ENCODE data around the gene SLC2A10. TPM values are rescaled to one million over a fixed set of nuclear protein-coding genes. Genes with fewer than 3 reads are reported as not detected.
"Not testable (repeated sequence)": the region's sequence is repeated elsewhere in the genome, so short reads cannot be mapped to it uniquely, and the experiment has no call there.

The SLC2A10 gene
- total RNA-seq, 1 donor, result 44.2 TPM

DNA sequence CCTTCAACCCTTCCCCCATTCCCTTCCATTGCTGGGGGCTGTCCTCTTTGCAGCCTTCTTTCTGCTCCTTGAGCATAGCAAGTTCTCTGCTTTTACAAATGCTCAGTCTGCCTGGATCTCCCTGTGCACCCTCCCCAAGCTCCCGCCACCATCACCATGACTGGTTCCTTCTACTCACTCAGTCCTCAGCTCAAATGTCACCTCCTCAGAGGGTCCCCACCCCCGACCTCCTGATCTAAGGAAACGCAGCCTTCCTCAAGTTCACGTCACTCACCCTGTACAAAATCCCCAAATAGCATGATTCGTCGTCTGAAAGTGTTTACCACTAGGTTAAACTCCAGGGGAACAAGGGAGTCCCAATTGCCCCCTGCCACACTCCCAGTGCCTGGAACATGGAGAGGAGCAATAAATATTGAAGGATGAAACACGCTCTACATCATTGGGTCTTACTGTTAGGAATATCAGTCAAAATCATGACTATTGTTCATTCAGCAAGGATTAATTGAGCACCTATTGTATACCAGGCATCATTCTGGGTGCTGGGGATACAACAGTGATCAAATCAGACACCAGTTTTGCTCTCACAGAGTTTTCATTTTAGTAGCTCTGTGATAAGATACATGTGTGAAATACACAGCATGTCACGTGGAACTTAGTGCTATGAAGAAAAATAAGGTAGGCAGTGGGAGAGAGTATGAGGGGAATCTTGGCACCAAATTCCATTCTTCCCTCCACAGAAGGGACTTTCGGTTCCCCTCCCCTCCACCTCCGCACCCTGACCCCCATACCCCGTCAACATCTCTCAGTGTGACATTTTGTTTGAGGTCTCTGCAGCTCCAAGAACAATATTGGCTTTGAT lies 35.8 kb upstream of the SLC2A10 start:
- Histone ChIP-seq H3K79me2 (ENCODE audit: insufficient read depth, low read length) (no peaks in the 10 kb centered on the region), H2AFZ (ENCODE audit: low read length) (no peak overlapping the region), H3K9me3 (ENCODE audit: low read depth, low read length) (no peaks in the 10 kb centered on the region), H3K4me3 (ENCODE audit: insufficient read depth, low read length) (no peak overlapping the region), H3K27ac (ENCODE audit: low read depth, low read length) (no peak overlapping the region), H4K20me1 (ENCODE audit: insufficient read depth, low read length) (no peaks in the 10 kb centered on the region), H3K36me3 (ENCODE audit: insufficient read depth, low read length) (no peaks in the 10 kb centered on the region), H3K4me2 (ENCODE audit: insufficient read depth, low read length) (no peak overlapping the region), H3K27me3 (ENCODE audit: insufficient read depth, low read length) (no peaks in the 10 kb centered on the region), H3K4me1 (ENCODE audit: insufficient read depth, low read length) (no peaks in the 10 kb centered on the region)
- DNase-seq (ENCODE audit: insufficient read length, low spot score, missing footprints), result peak; percentile 23
- TF ChIP-seq CTCF (IDR thresholded peaks at IDR 0.05; ENCODE audit: extremely low read depth, low read depth, low read length), result no peak

GRCh38 chr20:46674253-46675083 lies 35.0 kb upstream of the SLC2A10 start:
- no peak overlapping the region for H3K27ac ChIP-seq (ENCODE audit: low read depth, low read length)
- H3K4me2 ChIP-seq (ENCODE audit: insufficient read depth, low read length), result no peak overlapping the region
- TF ChIP-seq CTCF (IDR thresholded peaks at IDR 0.05; ENCODE audit: extremely low read depth, low read depth, low read length), result no peak
- no peaks in the 10 kb centered on the region for H4K20me1 ChIP-seq (ENCODE audit: insufficient read depth, low read length)
- H2AFZ ChIP-seq (ENCODE audit: low read length), result no peak overlapping the region
- no peaks in the 10 kb centered on the region for H3K9me3 ChIP-seq (ENCODE audit: low read depth, low read length)
- peak; percentile 15 for DNase-seq (ENCODE audit: insufficient read length, low spot score, missing footprints)
- no peaks in the 10 kb centered on the region for H3K79me2 ChIP-seq (ENCODE audit: insufficient read depth, low read length)
- H3K27me3 ChIP-seq (ENCODE audit: insufficient read depth, low read length), result no peaks in the 10 kb centered on the region
- H3K36me3 ChIP-seq (ENCODE audit: insufficient read depth, low read length), result no peaks in the 10 kb centered on the region
- no peaks in the 10 kb centered on the region for H3K4me1 ChIP-seq (ENCODE audit: insufficient read depth, low read length)
- no peak overlapping the region for H3K4me3 ChIP-seq (ENCODE audit: insufficient read depth, low read length)

DNA sequence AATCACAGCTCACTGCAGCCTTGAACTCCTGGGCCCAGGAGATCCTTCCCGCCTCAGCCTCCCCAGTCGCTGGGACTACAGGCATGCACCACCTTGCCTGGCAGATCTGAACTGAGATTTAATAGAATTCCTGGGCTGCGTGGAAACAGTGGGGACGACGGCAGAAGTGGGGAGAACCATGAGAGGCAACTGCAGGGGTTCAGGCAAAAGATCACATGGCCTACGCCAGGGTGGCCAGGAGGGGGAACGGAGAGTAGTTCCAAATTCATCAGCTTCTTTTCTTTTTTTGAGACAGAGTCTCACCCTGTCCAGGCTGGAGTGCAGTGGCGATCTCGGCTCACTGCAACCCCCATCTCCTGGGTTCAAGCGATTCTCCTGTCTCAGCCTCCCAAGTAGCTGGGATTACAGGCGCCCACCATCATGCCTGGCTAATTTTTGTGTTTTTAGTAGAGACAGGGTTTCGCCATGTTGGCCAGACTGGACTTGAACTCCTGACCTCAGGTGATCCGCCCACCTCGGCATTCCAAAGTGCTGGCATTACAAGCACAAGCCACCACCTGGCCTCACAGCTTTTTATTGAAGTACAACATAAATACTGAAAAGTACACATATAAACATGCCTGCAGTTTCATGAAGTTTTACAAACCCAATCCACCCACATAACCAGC lies 32.7 kb upstream of the SLC2A10 start:
- H3K4me2 ChIP-seq (ENCODE audit: insufficient read depth, low read length); H3K36me3 ChIP-seq (ENCODE audit: insufficient read depth, low read length); H3K4me3 ChIP-seq (ENCODE audit: insufficient read depth, low read length); H3K9me3 ChIP-seq (ENCODE audit: low read depth, low read length); H2AFZ ChIP-seq (ENCODE audit: low read length); H3K27ac ChIP-seq (ENCODE audit: low read depth, low read length); H3K79me2 ChIP-seq (ENCODE audit: insufficient read depth, low read length); H3K27me3 ChIP-seq (ENCODE audit: insufficient read depth, low read length); H3K4me1 ChIP-seq (ENCODE audit: insufficient read depth, low read length): not testable (repeated sequence)
- peaks cover 18% of the 10 kb centered on the region for H4K20me1 ChIP-seq (ENCODE audit: insufficient read depth, low read length)
- peak; percentile 13 for DNase-seq (ENCODE audit: insufficient read length, low spot score, missing footprints)

GRCh38 chr20:46677608-46678007 lies 31.8 kb upstream of the SLC2A10 start:
- H3K36me3 ChIP-seq (ENCODE audit: insufficient read depth, low read length), result peaks cover 6% of the 10 kb centered on the region
- no peak overlapping the region for H3K4me2 ChIP-seq (ENCODE audit: insufficient read depth, low read length)
- peaks cover 2% of the 10 kb centered on the region for H3K79me2 ChIP-seq (ENCODE audit: insufficient read depth, low read length)
- no peaks in the 10 kb centered on the region for H3K27me3 ChIP-seq (ENCODE audit: insufficient read depth, low read length)
- no peak for TF ChIP-seq CTCF (IDR thresholded peaks at IDR 0.05; ENCODE audit: extremely low read depth, low read depth, low read length)
- H3K27ac ChIP-seq (ENCODE audit: low read depth, low read length), result no peak overlapping the region
- no peak overlapping the region for H2AFZ ChIP-seq (ENCODE audit: low read length)
- peaks cover 23% of the 10 kb centered on the region for H4K20me1 ChIP-seq (ENCODE audit: insufficient read depth, low read length)
- no peaks in the 10 kb centered on the region for H3K4me1 ChIP-seq (ENCODE audit: insufficient read depth, low read length)
- DNase-seq (ENCODE audit: insufficient read length, low spot score, missing footprints), result peak; percentile 21
- H3K9me3 ChIP-seq (ENCODE audit: low read depth, low read length), result no peaks in the 10 kb centered on the region
- no peak overlapping the region for H3K4me3 ChIP-seq (ENCODE audit: insufficient read depth, low read length)
